ENCODE data around the gene CASP7.
A peak's percentile ranks its signal among the peaks of the same experiment; 100 is the strongest.

DNA sequence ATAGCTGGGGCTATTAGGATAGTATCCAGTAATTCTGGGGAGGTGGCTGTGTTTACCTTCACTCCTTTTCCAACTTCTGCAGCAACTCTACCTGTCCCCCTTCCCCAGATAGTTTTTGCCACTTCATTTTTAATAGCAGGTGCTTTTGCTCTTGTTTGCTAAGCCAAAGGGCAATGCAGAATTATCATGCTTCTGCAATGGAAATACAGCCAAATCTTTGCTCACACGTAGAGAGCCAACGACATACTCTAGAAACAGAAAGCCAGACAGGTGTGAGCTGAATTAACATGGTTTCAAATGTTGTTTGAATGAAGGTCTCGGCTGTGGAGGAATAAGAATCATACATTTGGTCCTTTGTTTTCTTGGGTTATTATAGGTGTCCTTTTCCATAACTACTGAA, 86.2 kb downstream of the CASP7 start:
- TF ChIP-seq EGR1 (IDR thresholded peaks at IDR 0.05; ENCODE audit: low read depth in 2 of 2): no peak
- TF ChIP-seq FOXA2 (IDR thresholded peaks at IDR 0.05): no peak
- TF ChIP-seq MAX (IDR thresholded peaks at IDR 0.05): no peak
- TF ChIP-seq, protein P1, sequence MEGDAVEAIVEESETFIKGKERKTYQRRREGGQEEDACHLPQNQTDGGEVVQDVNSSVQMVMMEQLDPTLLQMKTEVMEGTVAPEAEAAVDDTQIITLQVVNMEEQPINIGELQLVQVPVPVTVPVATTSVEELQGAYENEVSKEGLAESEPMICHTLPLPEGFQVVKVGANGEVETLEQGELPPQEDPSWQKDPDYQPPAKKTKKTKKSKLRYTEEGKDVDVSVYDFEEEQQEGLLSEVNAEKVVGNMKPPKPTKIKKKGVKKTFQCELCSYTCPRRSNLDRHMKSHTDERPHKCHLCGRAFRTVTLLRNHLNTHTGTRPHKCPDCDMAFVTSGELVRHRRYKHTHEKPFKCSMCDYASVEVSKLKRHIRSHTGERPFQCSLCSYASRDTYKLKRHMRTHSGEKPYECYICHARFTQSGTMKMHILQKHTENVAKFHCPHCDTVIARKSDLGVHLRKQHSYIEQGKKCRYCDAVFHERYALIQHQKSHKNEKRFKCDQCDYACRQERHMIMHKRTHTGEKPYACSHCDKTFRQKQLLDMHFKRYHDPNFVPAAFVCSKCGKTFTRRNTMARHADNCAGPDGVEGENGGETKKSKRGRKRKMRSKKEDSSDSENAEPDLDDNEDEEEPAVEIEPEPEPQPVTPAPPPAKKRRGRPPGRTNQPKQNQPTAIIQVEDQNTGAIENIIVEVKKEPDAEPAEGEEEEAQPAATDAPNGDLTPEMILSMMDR (IDR thresholded peaks at IDR 0.05; ENCODE audit: low read depth, low read length, missing input control): no peak
- TF ChIP-seq YY1 (IDR thresholded peaks at IDR 0.05): peak; percentile 30
- no peak for TF ChIP-seq GABPA (IDR thresholded peaks at IDR 0.05 in 1 of 2, conservative IDR thresholded peaks at IDR 0.05 in 1 of 2)
- no peak for TF ChIP-seq REST (IDR thresholded peaks at IDR 0.05)
- TF ChIP-seq, protein P2, sequence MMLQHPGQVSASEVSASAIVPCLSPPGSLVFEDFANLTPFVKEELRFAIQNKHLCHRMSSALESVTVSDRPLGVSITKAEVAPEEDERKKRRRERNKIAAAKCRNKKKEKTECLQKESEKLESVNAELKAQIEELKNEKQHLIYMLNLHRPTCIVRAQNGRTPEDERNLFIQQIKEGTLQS (IDR thresholded peaks at IDR 0.05): no peak
- no peak for TF ChIP-seq RAD21 (IDR thresholded peaks at IDR 0.05)
- TF ChIP-seq SP1 (IDR thresholded peaks at IDR 0.05): peak; percentile 30

All from liver (tissue), 3 donors.